GM23248 (cell line): ENCODE data around the gene GEMIN8. TPM values are rescaled to one million over a fixed set of nuclear protein-coding genes. Genes with fewer than 3 reads are reported as not detected.

Source experiments
- DNase-seq: peaks from one replicate; pipeline ENCODE4 v3.0.0-alpha.2; 2015
- H2AFZ ChIP-seq: fragments of 200-600 bp; sonication (generic); 2 replicates; pipeline ENCODE4 v1.6.1; 2016; ENCODE audit warnings: antibody characterized with exemption
- H3F3A ChIP-seq: fragments of 200-600 bp; sonication (generic); 2 replicates; pipeline ENCODE4 v1.6.1; 2016; ENCODE audit warnings: mild to moderate bottlenecking, antibody characterized with exemption, mixed run types; ENCODE audit not compliant: insufficient read depth
- H3K27ac ChIP-seq: fragments of 200-600 bp; sonication (generic); 2 replicates; pipeline ENCODE4 v1.5.1; 2016; ENCODE audit warnings: mild to moderate bottlenecking
- H3K27me3 ChIP-seq: fragments of 200-600 bp; sonication (generic); replicated peaks from 2 replicates; pipeline ENCODE4 v1.6.1; 2016; ENCODE audit warnings: mild to moderate bottlenecking; ENCODE audit not compliant: insufficient read depth
- H3K36me3 ChIP-seq: fragments of 200-600 bp; sonication (generic); 2 replicates; pipeline ENCODE4 v1.6.1; 2016; ENCODE audit warnings: low read depth, mild to moderate bottlenecking
- H3K4me1 ChIP-seq: fragments of 200-600 bp; sonication (generic); 2 replicates; pipeline ENCODE4 v1.6.1; 2016; ENCODE audit warnings: mild to moderate bottlenecking; ENCODE audit not compliant: insufficient read depth
- H3K4me2 ChIP-seq: fragments of 200-600 bp; sonication (generic); one replicate; pipeline ENCODE4 v1.6.1; 2016; ENCODE audit warnings: mild to moderate bottlenecking; ENCODE audit not compliant: unreplicated experiment
- H3K4me3 ChIP-seq: fragments of 200-600 bp; sonication (generic); 2 replicates; pipeline ENCODE4 v1.5.1; 2016; ENCODE audit warnings: mild to moderate bottlenecking
- H3K79me2 ChIP-seq: fragments of 200-600 bp; sonication (generic); 2 replicates; pipeline ENCODE4 v1.6.1; 2016; ENCODE audit warnings: mild to moderate bottlenecking; ENCODE audit not compliant: insufficient read depth
- H3K9ac ChIP-seq: fragments of 200-600 bp; sonication (generic); 2 replicates; pipeline ENCODE4 v1.6.1; 2016; ENCODE audit warnings: mild to moderate bottlenecking
- H3K9me2 ChIP-seq: fragments of 200-600 bp; sonication (generic); 2 replicates; pipeline ENCODE4 v1.6.1; 2016; ENCODE audit warnings: mixed run types, mild to moderate bottlenecking, moderate library complexity; ENCODE audit not compliant: insufficient read depth
- H3K9me3 ChIP-seq: fragments of 200-600 bp; sonication (generic); one replicate; pipeline ENCODE4 v1.6.1; 2017; ENCODE audit warnings: low read depth
- H4K20me1 ChIP-seq: fragments of 200-600 bp; sonication (generic); 2 replicates; pipeline ENCODE4 v1.6.0; 2016; ENCODE audit not compliant: insufficient read depth
- EZH2 ChIP-seq: fragments of 200-600 bp; sonication (generic); IDR thresholded peaks from 2 replicates; pipeline ENCODE4 v1.6.1; 2018; ENCODE audit warnings: antibody characterized with exemption, mild to moderate bottlenecking; ENCODE audit not compliant: insufficient read depth, poor library complexity, severe bottlenecking
- EZH2phosphoT487 ChIP-seq: fragments of 200-600 bp; sonication (generic); IDR thresholded peaks from 2 replicates; pipeline ENCODE4 v1.6.1; 2018; ENCODE audit warnings: antibody characterized with exemption, moderate library complexity, mild to moderate bottlenecking, low read depth; ENCODE audit not compliant: insufficient read depth
- WGBS, 2 experiments: methylation state at CpG; one replicate each; pipeline ENCODE4 v1.1.6; 2015 to 2017; ENCODE audit warnings: low lambda C conversion rate in 2 of 2, low coverage in 1 of 2; ENCODE audit errors: missing lambda C conversion rate in 2 of 2; 5-methylcytosine and 5-hydroxymethylcytosine counted together
- in situ Hi-C: fragments of 300-500 bp; cut with MboI; formaldehyde crosslinking; loops from 2 replicates; pipeline ENCODE4 v1.15.0; 2020
- polyA plus RNA-seq: library from polyadenylated mRNA; unstranded; fragments of >200 nt; fragmentation: Nextera tagmentation; extraction: Ambion mirVana; gene quantifications from 2 replicates; pipeline ENCODE4 v1.2.1, GENCODE V29; 2016
- total RNA-seq: library from RNA; depleted of rRNA; stranded (reverse); fragments of >200 nt; shearing (Covaris generic); gene quantifications from 2 replicates; pipeline ENCODE4 v1.2.3, GENCODE V29; 2014

The GEMIN8 gene
- total and polyA plus RNA-seq, 2 experiments from 2014 or later: 12.1 to 20.5 TPM

DNA sequence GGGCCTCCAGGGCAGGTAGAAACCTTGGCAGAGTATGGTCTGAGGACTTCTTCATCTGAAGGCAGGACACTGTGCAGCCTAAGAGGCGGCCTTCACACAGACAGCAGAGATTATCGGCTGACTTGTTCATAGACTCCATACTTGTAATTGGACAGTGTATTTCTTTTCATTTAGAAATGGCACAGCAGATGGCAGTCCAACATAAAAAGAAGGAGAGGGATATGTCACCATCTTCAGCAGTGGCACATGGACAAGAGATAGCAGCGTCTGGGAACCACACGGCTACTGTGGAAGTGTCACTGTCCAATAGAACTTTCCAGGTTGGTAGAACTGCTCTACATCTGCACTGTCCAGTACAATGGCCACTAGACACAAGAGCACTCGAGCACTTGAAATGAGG, 21.7 kb upstream of the GEMIN8 start:
- Histone ChIP-seq H3K4me1 (peaks cover 13% of the 10 kb centered on the region), H3K27ac (peak overlapping the region; percentile 59), H3K9me3 (no peaks in the 10 kb centered on the region), H4K20me1 (no peaks in the 10 kb centered on the region), H3K36me3 (no peaks in the 10 kb centered on the region), H2AFZ (no peak overlapping the region), H3K9me2 (no peaks in the 10 kb centered on the region), H3K79me2 (no peaks in the 10 kb centered on the region), H3F3A (no peaks in the 10 kb centered on the region), H3K4me3 (no peak overlapping the region), H3K27me3 (no peaks in the 10 kb centered on the region), H3K4me2 (no peak overlapping the region), H3K9ac (no peak overlapping the region)
- 42 to 48% methylated on average over 5 of the region's 5 CpGs for WGBS, 2 experiments
- peak; percentile 19 for DNase-seq
- in situ Hi-C loops: no loop called here
- TF ChIP-seq EZH2: no peak
- no peak for TF ChIP-seq EZH2phosphoT487

DNA sequence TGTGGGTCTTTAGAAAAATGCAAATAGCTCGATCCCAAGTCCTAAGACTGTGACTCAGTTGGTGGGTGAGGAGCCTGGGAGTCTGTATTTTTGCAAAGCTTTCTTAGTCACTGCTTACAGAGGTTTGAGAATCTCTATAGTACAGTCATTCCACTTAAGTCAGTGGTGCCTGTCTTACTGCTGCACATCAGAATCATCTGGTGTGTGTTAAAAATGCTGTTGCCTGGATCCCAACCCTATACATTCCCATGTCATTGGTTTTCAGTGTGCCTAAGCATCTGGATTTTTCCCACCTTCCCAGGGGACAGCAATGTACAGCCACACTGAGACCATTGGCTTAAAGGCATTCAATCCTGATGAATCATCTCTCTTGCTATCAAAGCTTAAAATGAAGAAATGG, 21.0 kb upstream of the GEMIN8 start:
- in situ Hi-C loops: no loop called here

GRCh38 chrX:14043209-14043608, 13.5 kb upstream of the GEMIN8 start:
- no peaks in the 10 kb centered on the region for H3F3A ChIP-seq
- no peaks in the 10 kb centered on the region for H3K9me2 ChIP-seq
- H3K79me2 ChIP-seq: no peaks in the 10 kb centered on the region
- H3K9me3 ChIP-seq: no peaks in the 10 kb centered on the region
- H3K4me1 ChIP-seq: no peaks in the 10 kb centered on the region
- no peak overlapping the region for H3K9ac ChIP-seq
- H2AFZ ChIP-seq: no peak overlapping the region
- no peaks in the 10 kb centered on the region for H3K36me3 ChIP-seq
- no peak overlapping the region for H3K4me2 ChIP-seq
- no peaks in the 10 kb centered on the region for H3K27me3 ChIP-seq
- no peaks in the 10 kb centered on the region for H4K20me1 ChIP-seq
- TF ChIP-seq EZH2phosphoT487 (no peak), EZH2 (no peak)
- in situ Hi-C loops: loop anchor here (25.0 kb wide), 2 partner anchors 381 to 1131 kb away; partner anchors contain the start of genes TCEANC and TLR8
- H3K27ac ChIP-seq: no peak overlapping the region
- DNase-seq: no peak
- H3K4me3 ChIP-seq: no peak overlapping the region

More for the DNA sequence above, 21.0 kb upstream of the GEMIN8 start:
- Histone ChIP-seq H3K9me3 (no peaks in the 10 kb centered on the region), H3K4me2 (peak overlapping the region; percentile 32), H3K27ac (peak overlapping the region; percentile 59), H3K4me1 (peaks cover 10% of the 10 kb centered on the region), H3K9ac (no peak overlapping the region), H3K27me3 (no peaks in the 10 kb centered on the region), H3K79me2 (no peaks in the 10 kb centered on the region), H3K4me3 (no peak overlapping the region), H3K36me3 (no peaks in the 10 kb centered on the region), H3K9me2 (no peaks in the 10 kb centered on the region), H3F3A (no peaks in the 10 kb centered on the region), H4K20me1 (no peaks in the 10 kb centered on the region), H2AFZ (0 out of 2 replicates have a peak overlapping the region, but pooled peaks have one; percentile 23)
- TF ChIP-seq EZH2phosphoT487 (no peak), EZH2 (no peak)
- peak; percentile 66 for DNase-seq
- 0% methylated on average over 1 of the region's 1 CpG for WGBS, 2 experiments

DNA sequence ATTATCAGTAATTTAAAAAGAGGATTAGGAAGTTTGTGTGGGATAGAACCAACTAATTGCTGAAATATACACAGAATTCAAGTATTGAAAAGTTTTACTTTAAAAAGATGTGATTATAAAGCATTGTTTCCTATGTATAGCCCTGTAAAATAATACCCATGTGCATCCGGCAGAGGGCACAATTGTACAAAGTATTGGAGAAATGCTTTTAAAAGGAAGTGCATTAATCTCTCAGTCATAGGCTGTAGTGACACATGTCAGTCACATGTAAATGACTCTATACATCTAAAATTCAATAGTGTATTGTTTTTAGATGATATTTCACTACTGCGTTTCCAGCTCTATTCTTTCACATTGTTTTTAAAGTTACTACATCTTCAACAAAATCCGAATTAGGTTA, 9.7 kb upstream of the GEMIN8 start:
- in situ Hi-C loops: loop anchor here (10.0 to 25.0 kb wide), 3 partner anchors 377 to 1127 kb away; partner anchors contain the start of genes TCEANC and TLR8
- no peaks in the 10 kb centered on the region for H3K9me2 ChIP-seq
- TF ChIP-seq EZH2 (no peak), EZH2phosphoT487 (no peak)
- peak; percentile 39 for DNase-seq
- no peaks in the 10 kb centered on the region for H3K27me3 ChIP-seq
- H3K9ac ChIP-seq: no peak overlapping the region
- no peak overlapping the region for H2AFZ ChIP-seq
- H3K4me3 ChIP-seq: no peak overlapping the region
- 30 to 35% methylated on average over 3 of the region's 3 CpGs for WGBS, 2 experiments
- no peaks in the 10 kb centered on the region for H3K36me3 ChIP-seq
- no peaks in the 10 kb centered on the region for H3K4me1 ChIP-seq
- no peak overlapping the region for H3K27ac ChIP-seq
- H3K4me2 ChIP-seq: no peak overlapping the region
- no peaks in the 10 kb centered on the region for H3K9me3 ChIP-seq
- no peaks in the 10 kb centered on the region for H3F3A ChIP-seq
- no peaks in the 10 kb centered on the region for H3K79me2 ChIP-seq
- no peaks in the 10 kb centered on the region for H4K20me1 ChIP-seq
